ENCODE data around the gene BLM. TPM values are rescaled to one million over a fixed set of nuclear protein-coding genes. Genes with fewer than 3 reads are reported as not detected.
"Not testable (repeated sequence)": the region's sequence is repeated elsewhere in the genome, so short reads cannot be mapped to it uniquely, and the experiment has no call there.

Gene BLM
- total RNA-seq, 2 donors from 2014 or later = 90.9 to 101 TPM

GRCh38 chr15:90716317-90716975 lies 700 bp upstream of the BLM start:
- H3K4me3 Mint-ChIP-seq = peak overlapping the region; percentile 90 to 100
- no peak for ATAC-seq (replicated peaks in 1 of 2)

GRCh38 chr15:90718232-90718631 lies 1.1 kb downstream of the BLM start:
- H3K27ac Mint-ChIP-seq = peak overlapping the region; percentile 97
- ATAC-seq (replicated peaks in 1 of 2) (no peak), DNase-seq (no peak)

More at GRCh38 chr15:90716317-90716975, 700 bp upstream of the BLM start:
- Mint-ChIP-seq H3K27me3 (ENCODE audit: low read depth) (no peaks in the 10 kb centered on the region), H3K27ac (peak overlapping the region; percentile 97), H3K4me1 (ENCODE audit: low read depth) (peaks cover 39% of the 10 kb centered on the region), H3K9me3 (no peaks in the 10 kb centered on the region), H3K36me3 (ENCODE audit: insufficient read depth in 2 of 2) (peaks cover 17 to 27% of the 10 kb centered on the region in 2 donors)
- DNase-seq = peak in 1 of 2 donors; percentile 5

GRCh38 chr15:90720131-90720530 lies 3.0 kb downstream of the BLM start:
- H3K27me3 Mint-ChIP-seq (ENCODE audit: low read depth) = no peaks in the 10 kb centered on the region
- DNase-seq = no peak
- no peak for ATAC-seq (replicated peaks in 1 of 2)
- H3K36me3 Mint-ChIP-seq (ENCODE audit: insufficient read depth in 2 of 2) = peaks cover 17 to 29% of the 10 kb centered on the region in 2 donors
- no peak overlapping the region for H3K27ac Mint-ChIP-seq
- peaks cover 32% of the 10 kb centered on the region for H3K4me1 Mint-ChIP-seq (ENCODE audit: low read depth)
- H3K9me3 Mint-ChIP-seq = no peaks in the 10 kb centered on the region
- peak overlapping the region in 1 of 2 donors; percentile 48 for H3K4me3 Mint-ChIP-seq

More at GRCh38 chr15:90718232-90718631, 1.1 kb downstream of the BLM start:
- Mint-ChIP-seq H3K4me3 (peak overlapping the region; percentile 90 to 100), H3K9me3 (no peaks in the 10 kb centered on the region), H3K4me1 (ENCODE audit: low read depth) (peaks cover 32% of the 10 kb centered on the region), H3K27me3 (ENCODE audit: low read depth) (no peaks in the 10 kb centered on the region), H3K36me3 (ENCODE audit: insufficient read depth in 2 of 2) (peaks cover 15 to 24% of the 10 kb centered on the region in 2 donors)

GRCh38 chr15:90729261-90729660 lies 12.1 kb downstream of the BLM start:
- Mint-ChIP-seq H3K4me3 (no peak overlapping the region), H3K27me3 (ENCODE audit: low read depth) (no peaks in the 10 kb centered on the region), H3K27ac (no peak overlapping the region), H3K36me3 (ENCODE audit: insufficient read depth in 2 of 2) (peaks cover 8 to 35% of the 10 kb centered on the region in 2 donors), H3K9me3 (peaks cover 0 to 2% of the 10 kb centered on the region in 2 donors), H3K4me1 (ENCODE audit: low read depth) (peaks cover 4% of the 10 kb centered on the region)
- ATAC-seq (replicated peaks in 1 of 2) (no peak), DNase-seq (no peak)

- DNase-seq (no peak), ATAC-seq (replicated peaks in 1 of 2) (no peak)
- Mint-ChIP-seq H3K27me3 (ENCODE audit: low read depth) (no peaks in the 10 kb centered on the region), H3K27ac (no peak overlapping the region), H3K4me3 (no peak overlapping the region), H3K9me3 (peaks cover 0 to 2% of the 10 kb centered on the region in 2 donors), H3K4me1 (ENCODE audit: low read depth) (peaks cover 4% of the 10 kb centered on the region), H3K36me3 (ENCODE audit: insufficient read depth in 2 of 2) (peaks cover 4 to 26% of the 10 kb centered on the region in 2 donors)
Observed at GRCh38 chr15:90730290-90730689, 13.1 kb downstream of the BLM start.

GRCh38 chr15:90735923-90736322 lies 18.8 kb downstream of the BLM start:
- H3K9me3 Mint-ChIP-seq = peaks cover 5 to 8% of the 10 kb centered on the region in 2 donors
- no peak overlapping the region for H3K27ac Mint-ChIP-seq
- DNase-seq = no peak
- H3K36me3 Mint-ChIP-seq (ENCODE audit: insufficient read depth in 2 of 2) = peaks cover 8 to 38% of the 10 kb centered on the region in 2 donors
- no peak for ATAC-seq (replicated peaks in 1 of 2)
- H3K4me1 Mint-ChIP-seq (ENCODE audit: low read depth) = peaks cover 23% of the 10 kb centered on the region
- no peaks in the 10 kb centered on the region for H3K27me3 Mint-ChIP-seq (ENCODE audit: low read depth)
- H3K4me3 Mint-ChIP-seq = no peak overlapping the region

- H3K9me3 Mint-ChIP-seq; H3K27me3 Mint-ChIP-seq (ENCODE audit: low read depth); H3K27ac Mint-ChIP-seq: not testable (repeated sequence)
- Mint-ChIP-seq H3K4me1 (ENCODE audit: low read depth) (peaks cover 50% of the 10 kb centered on the region), H3K36me3 (ENCODE audit: insufficient read depth in 2 of 2) (peaks cover 9 to 30% of the 10 kb centered on the region in 2 donors), H3K4me3 (peak overlapping the region in 1 of 2 donors; percentile 24)
- ATAC-seq (replicated peaks in 1 of 2) (peak; percentile 32 to 54), DNase-seq (peak; percentile 15 to 28)
Observed at GRCh38 chr15:90740545-90740944, 23.4 kb downstream of the BLM start.

GRCh38 chr15:90742087-90742486 lies 24.9 kb downstream of the BLM start:
- no peak for ATAC-seq (replicated peaks in 1 of 2)
- H3K27ac Mint-ChIP-seq = peak overlapping the region; percentile 23
- H3K27me3 Mint-ChIP-seq (ENCODE audit: low read depth) = no peaks in the 10 kb centered on the region
- H3K4me3 Mint-ChIP-seq = peak overlapping the region in 1 of 2 donors; percentile 31
- no peak for DNase-seq
- peaks cover 7 to 8% of the 10 kb centered on the region in 2 donors for H3K9me3 Mint-ChIP-seq
- H3K36me3 Mint-ChIP-seq (ENCODE audit: insufficient read depth in 2 of 2) = peaks cover 9 to 26% of the 10 kb centered on the region in 2 donors
- H3K4me1 Mint-ChIP-seq (ENCODE audit: low read depth) = peaks cover 57% of the 10 kb centered on the region

- ATAC-seq (replicated peaks in 1 of 2) (no peak), DNase-seq (no peak)
- H3K27ac Mint-ChIP-seq = no peak overlapping the region
- peaks cover 7 to 8% of the 10 kb centered on the region in 2 donors for H3K9me3 Mint-ChIP-seq
- peaks cover 8 to 24% of the 10 kb centered on the region in 2 donors for H3K36me3 Mint-ChIP-seq (ENCODE audit: insufficient read depth in 2 of 2)
- peaks cover 55% of the 10 kb centered on the region for H3K4me1 Mint-ChIP-seq (ENCODE audit: low read depth)
- H3K4me3 Mint-ChIP-seq = no peak overlapping the region
- H3K27me3 Mint-ChIP-seq (ENCODE audit: low read depth) = no peaks in the 10 kb centered on the region
Observed at GRCh38 chr15:90743407-90743806, 26.3 kb downstream of the BLM start.

- DNase-seq (peak in 1 of 2 donors; percentile 2), ATAC-seq (replicated peaks in 1 of 2) (peak in 1 of 2 donors; percentile 56)
- Mint-ChIP-seq H3K4me3 (no peak overlapping the region), H3K9me3 (peaks cover 5 to 6% of the 10 kb centered on the region in 2 donors), H3K27ac (no peak overlapping the region), H3K27me3 (ENCODE audit: low read depth) (no peaks in the 10 kb centered on the region), H3K36me3 (ENCODE audit: insufficient read depth in 2 of 2) (peaks cover 7 to 30% of the 10 kb centered on the region in 2 donors), H3K4me1 (ENCODE audit: low read depth) (peaks cover 56% of the 10 kb centered on the region)
Observed at GRCh38 chr15:90744759-90745402, 27.7 kb downstream of the BLM start.

- Mint-ChIP-seq H3K4me1 (ENCODE audit: low read depth) (peaks cover 36% of the 10 kb centered on the region), H3K36me3 (ENCODE audit: insufficient read depth in 2 of 2) (peaks cover 4 to 36% of the 10 kb centered on the region in 2 donors), H3K4me3 (peak overlapping the region in 1 of 2 donors; percentile 86), H3K27ac (peak overlapping the region; percentile 60), H3K27me3 (ENCODE audit: low read depth) (no peaks in the 10 kb centered on the region), H3K9me3 (no peaks in the 10 kb centered on the region)
- DNase-seq (peak; percentile 9 to 19), ATAC-seq (replicated peaks in 1 of 2) (peak; percentile 78)
Observed at GRCh38 chr15:90749754-90750153, 32.6 kb downstream of the BLM start.

GRCh38 chr15:90750186-90750585 lies 33.0 kb downstream of the BLM start:
- ATAC-seq (replicated peaks in 1 of 2) = peak; percentile 83 to 87
- Mint-ChIP-seq H3K9me3 (no peaks in the 10 kb centered on the region), H3K27me3 (ENCODE audit: low read depth) (no peaks in the 10 kb centered on the region), H3K36me3 (ENCODE audit: insufficient read depth in 2 of 2) (peaks cover 4 to 40% of the 10 kb centered on the region in 2 donors), H3K4me1 (ENCODE audit: low read depth) (peaks cover 36% of the 10 kb centered on the region), H3K27ac (peak overlapping the region; percentile 60), H3K4me3 (peak overlapping the region; percentile 53 to 86)
- peak; percentile 33 to 54 for DNase-seq

GRCh38 chr15:90751300-90751825 lies 34.2 kb downstream of the BLM start:
- Mint-ChIP-seq H3K9me3 (no peaks in the 10 kb centered on the region), H3K4me3 (peak overlapping the region in 1 of 2 donors; percentile 86), H3K27me3 (ENCODE audit: low read depth) (no peaks in the 10 kb centered on the region), H3K4me1 (ENCODE audit: low read depth) (peaks cover 31% of the 10 kb centered on the region), H3K36me3 (ENCODE audit: insufficient read depth in 2 of 2) (peaks cover 6 to 47% of the 10 kb centered on the region in 2 donors), H3K27ac (peak overlapping the region; percentile 60)
- ATAC-seq (replicated peaks in 1 of 2) = no peak
- DNase-seq = no peak

Measured in activated T-cell treated with anti-CD3 and anti-CD28 coated beads, Interleukin-2, amount 50 U/mL, for 72 hours (primary cell).